SH-SY5Y (cell line): ENCODE measurements around the gene ARHGAP15.

Source experiments
- GATA2 ChIP-seq: IDR thresholded peaks from 2 replicates; pipeline ENCODE4 v1.6.1; 2011; ENCODE audit warnings: mild to moderate bottlenecking, low read depth, low read length
- GATA3 ChIP-seq: IDR thresholded peaks from 2 replicates; pipeline ENCODE4 v1.6.1; 2011; ENCODE audit warnings: low read depth, mild to moderate bottlenecking, low read length, moderate library complexity

DNA sequence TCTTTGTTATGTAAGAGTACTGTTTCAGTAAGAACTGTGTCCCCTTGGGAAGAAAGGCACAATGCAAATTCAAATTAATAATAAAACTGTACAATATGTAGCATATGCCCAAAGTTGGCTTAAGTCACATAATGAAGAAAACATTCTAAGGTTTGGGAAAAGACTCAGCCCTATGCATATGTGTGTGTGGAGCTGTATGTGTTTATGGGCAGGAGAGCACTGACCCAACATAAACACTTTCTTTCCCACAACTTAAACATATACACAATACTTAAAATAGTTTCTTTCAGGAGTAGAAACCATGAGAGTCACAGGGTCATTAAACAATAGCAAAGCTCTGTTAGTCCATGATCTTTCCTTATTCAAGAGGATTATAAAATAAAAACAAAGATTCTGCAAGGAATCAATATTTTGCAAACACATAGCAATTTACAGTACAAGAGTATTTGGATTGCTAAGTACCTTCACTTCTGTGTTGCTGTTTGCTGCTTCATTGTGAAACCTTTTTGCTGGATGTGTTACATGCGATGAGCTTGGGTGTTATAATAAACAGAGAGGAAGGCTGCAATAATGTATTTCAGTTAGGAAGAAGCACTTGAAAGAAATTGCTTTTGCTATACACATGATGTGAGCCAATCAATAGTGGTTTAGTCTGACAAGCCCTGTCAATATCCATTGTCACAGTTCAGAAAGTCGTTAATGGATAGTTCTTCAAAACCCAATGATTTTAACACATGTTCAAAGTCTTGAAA, 347.3 kb downstream of the ARHGAP15 start:
- TF ChIP-seq GATA3 (no peak), GATA2 (no peak)
